Measurements from ENCODE around the gene AKAIN1.
A peak's percentile ranks its signal among the peaks of the same experiment; 100 is the strongest.

AKAIN1 gene, protein sequence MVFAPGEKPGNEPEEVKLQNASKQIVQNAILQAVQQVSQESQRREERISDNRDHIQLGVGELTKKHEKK

DNA sequence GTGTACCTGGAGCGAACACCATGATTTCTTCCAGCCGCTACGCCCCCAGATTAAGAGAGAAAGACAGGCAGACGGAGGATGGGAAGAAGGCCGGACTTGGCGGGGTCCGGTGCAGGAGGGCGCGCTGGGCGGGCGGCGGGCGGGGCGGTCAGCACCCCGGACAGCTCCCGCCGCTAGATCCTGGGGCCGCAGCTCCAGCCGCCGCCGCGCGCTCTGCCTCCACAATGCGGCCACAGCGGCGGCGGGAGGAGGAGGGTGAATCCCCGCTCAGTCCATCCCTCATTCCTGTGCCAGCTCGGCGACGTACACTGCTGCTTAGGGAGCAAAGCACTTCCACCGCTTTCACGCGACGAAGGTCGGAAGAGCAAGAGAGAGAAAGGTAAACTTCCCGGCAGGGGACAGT is at the start of gene AKAIN1:
AKAIN1 (minus strand) TSS at position 226 of the 403 bp plus-strand sequence; CDS start at position 22, 204 bp downstream.
- DNase-seq (ENCODE audit: low spot score): peak; percentile 17
- CTCF ChIA-PET: no interaction called here
- POLR2A ChIA-PET (ENCODE audit: low non-redundant PET): no interaction called here
- no peak within 1 kb of the TSS for H3K27ac ChIP-seq
- TF ChIP-seq, protein P1, sequence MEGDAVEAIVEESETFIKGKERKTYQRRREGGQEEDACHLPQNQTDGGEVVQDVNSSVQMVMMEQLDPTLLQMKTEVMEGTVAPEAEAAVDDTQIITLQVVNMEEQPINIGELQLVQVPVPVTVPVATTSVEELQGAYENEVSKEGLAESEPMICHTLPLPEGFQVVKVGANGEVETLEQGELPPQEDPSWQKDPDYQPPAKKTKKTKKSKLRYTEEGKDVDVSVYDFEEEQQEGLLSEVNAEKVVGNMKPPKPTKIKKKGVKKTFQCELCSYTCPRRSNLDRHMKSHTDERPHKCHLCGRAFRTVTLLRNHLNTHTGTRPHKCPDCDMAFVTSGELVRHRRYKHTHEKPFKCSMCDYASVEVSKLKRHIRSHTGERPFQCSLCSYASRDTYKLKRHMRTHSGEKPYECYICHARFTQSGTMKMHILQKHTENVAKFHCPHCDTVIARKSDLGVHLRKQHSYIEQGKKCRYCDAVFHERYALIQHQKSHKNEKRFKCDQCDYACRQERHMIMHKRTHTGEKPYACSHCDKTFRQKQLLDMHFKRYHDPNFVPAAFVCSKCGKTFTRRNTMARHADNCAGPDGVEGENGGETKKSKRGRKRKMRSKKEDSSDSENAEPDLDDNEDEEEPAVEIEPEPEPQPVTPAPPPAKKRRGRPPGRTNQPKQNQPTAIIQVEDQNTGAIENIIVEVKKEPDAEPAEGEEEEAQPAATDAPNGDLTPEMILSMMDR (conservative IDR thresholded peaks at IDR 0.05; ENCODE audit: low read depth): no peak

DNA sequence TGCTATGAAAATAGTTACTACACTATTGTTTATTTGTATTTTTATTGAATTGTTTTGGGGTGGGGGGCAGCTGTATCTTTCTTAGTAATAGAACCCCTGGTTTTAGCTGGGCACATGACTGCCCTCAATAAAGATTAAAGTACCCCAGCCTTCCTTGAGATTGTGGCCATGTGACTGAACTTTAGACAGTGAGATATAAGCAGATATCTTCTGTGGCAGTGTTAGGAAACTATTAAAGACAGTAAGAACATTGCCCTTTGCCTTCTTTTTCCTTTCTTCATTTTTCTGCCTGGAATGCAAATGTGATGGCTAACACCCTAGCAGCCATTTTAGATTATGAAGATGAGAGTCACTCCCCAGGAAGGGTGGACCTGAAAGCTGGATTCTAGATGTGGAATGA is 47.9 kb upstream of the AKAIN1 start:
- H3K27ac ChIP-seq: no peak overlapping the region
- TF ChIP-seq, protein P1 (conservative IDR thresholded peaks at IDR 0.05; ENCODE audit: low read depth): no peak
- POLR2A ChIA-PET (ENCODE audit: low non-redundant PET): no interaction called here
- no peak for DNase-seq (ENCODE audit: low spot score)
- CTCF ChIA-PET: no interaction called here

DNA sequence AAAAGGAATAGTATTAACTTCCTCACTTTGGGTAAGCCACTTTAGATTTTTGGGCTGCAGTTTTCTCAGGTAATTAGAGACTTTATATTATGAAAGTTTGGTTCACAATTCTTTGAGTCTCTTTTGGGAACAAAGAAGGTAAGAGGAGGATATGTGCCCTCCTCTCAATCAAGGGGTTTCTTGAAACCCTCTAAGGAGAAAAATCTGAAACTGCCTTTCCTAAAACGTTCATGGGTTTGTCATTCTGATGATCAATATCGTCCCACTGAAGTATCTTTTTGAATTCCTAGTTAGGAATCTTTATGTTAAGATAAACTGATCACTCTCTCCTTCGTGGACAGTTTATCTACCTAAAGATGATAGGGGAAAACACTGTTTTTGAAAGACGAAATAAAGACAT is 42.4 kb upstream of the AKAIN1 start:
- H3K27ac ChIP-seq: no peak overlapping the region
- DNase-seq (ENCODE audit: low spot score): no peak
- TF ChIP-seq, protein P1 (conservative IDR thresholded peaks at IDR 0.05; ENCODE audit: low read depth): no peak
- CTCF ChIA-PET: interaction anchor here (0.6 kb wide), 1 partner anchor 126 kb away, joined by 3 read pairs; no protein-coding TSS in a partner anchor
- POLR2A ChIA-PET (ENCODE audit: low non-redundant PET): no interaction called here

DNA sequence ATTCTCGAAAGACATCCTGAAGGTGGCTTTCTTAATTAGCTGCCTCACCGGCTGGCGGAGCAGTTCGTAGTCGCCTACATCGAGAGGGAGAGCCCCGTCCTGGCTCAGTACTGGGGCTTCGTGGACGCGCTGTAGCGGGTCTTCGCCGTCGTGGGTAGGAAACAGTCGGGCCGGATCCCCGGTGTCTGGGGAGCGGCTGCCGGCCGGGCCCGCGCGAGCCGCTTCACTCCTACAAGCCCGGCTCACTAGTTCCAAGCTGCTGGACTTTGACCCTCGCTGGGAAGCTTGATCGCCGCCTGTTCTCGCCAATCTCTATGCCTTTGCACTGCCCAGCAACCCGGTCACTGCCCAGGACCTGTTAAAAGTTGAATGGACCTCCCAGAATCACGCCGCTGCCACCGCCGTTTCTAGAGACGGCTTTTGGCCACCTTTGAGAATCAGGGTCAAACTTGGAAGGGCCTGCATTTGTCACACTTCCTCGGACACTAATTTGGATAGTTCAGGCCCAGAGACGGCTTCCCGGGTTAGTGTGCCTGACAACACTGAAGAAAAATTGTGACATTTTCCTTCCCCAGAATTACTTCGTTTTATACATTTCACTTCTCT is 41.4 kb upstream of the AKAIN1 start:
- H3K27ac ChIP-seq: peak overlapping the region; percentile 99
- POLR2A ChIA-PET (ENCODE audit: low non-redundant PET): interaction anchor here (2.5 kb wide), 1 partner anchor 57 kb away, joined by 18 read pairs; the partner anchor contains the start of gene ZBTB14
- TF ChIP-seq, protein P1 (conservative IDR thresholded peaks at IDR 0.05; ENCODE audit: low read depth): no peak
- DNase-seq (ENCODE audit: low spot score): peak; percentile 33
- CTCF ChIA-PET: interaction anchor here (0.7 kb wide), 1 partner anchor 229 kb away, joined by 3 read pairs; no protein-coding TSS in a partner anchor

DNA sequence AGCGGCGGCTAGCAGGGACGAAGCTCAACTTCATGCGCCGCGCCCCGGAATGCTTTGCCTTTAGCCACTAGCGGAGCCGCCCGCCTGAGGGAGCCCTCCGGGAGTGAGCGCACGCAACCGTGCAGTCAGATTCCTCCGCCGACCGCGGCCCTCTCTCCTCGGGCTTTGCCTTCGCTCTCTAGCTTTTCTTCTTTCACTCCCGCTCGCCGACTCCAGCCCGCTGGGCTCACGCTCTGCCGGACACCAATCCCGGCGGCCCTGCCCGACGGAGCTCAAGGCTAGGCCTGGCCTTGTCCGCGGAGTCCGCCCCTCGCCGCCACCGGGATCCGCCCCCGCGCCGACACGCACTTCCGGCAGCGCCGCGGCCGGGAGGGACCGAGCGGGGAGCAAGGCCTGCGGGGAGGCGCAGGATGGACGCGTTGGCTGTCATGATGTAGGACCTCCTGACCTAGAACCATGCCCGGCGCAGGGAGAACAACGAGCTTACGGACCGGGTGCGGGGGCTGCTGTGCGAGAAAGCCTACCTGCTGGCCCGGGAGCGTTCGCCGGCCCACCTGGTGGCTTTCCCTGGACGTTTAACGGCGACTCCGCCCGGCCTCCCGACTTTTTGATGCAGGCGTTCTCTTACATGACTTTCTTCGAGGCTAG is 40.8 kb upstream of the AKAIN1 start:
- ChIA-PET CTCF (interaction anchor here (0.7 to 0.8 kb wide), 2 partner anchors 57 to 229 kb away, joined by 3 to 4 read pairs; no protein-coding TSS in a partner anchor), POLR2A (ENCODE audit: low non-redundant PET) (interaction anchor here (2.5 kb wide), 1 partner anchor 58 kb away, joined by 18 read pairs; the partner anchor contains the start of gene ZBTB14)
- DNase-seq (ENCODE audit: low spot score): peak; percentile 75
- TF ChIP-seq, protein P1 (conservative IDR thresholded peaks at IDR 0.05; ENCODE audit: low read depth): no peak
- H3K27ac ChIP-seq: peak overlapping the region; percentile 99

DNA sequence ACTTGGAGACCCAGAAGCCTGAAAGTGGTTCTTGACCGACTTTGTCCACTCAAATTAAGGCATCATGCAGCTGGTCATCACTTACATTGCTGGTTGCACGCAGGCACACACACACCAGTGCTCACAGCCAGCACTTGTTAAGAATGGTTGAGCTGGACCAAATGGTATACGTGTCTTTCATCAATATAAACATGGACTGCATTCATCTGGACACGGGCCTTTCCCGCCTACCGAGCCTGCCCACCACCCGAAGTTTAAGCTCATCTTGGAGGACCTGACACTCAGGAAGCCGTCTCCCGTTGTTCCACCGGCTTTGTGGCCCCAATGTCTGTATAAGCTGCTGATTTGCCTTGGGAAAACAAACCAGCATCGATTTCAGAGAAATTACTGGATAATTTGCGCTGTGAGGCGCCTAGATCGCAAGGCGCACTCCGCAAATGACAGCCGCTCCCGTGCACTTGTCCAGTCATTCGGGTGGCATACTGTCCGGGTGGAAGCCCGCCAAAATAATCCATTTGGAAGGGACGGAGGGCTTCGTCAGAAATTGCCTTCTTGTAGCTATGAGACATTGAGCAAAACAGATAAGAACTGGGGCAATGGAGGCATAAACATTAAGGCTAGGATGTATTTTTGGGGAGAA is 40.1 kb upstream of the AKAIN1 start:
- CTCF ChIA-PET: interaction anchor here (0.8 kb wide), 1 partner anchor 58 kb away, joined by 4 read pairs; no protein-coding TSS in a partner anchor
- POLR2A ChIA-PET (ENCODE audit: low non-redundant PET): interaction anchor here (2.5 kb wide), 1 partner anchor 59 kb away, joined by 18 read pairs; the partner anchor contains the start of gene ZBTB14
- DNase-seq (ENCODE audit: low spot score): peak; percentile 30
- TF ChIP-seq, protein P1 (conservative IDR thresholded peaks at IDR 0.05; ENCODE audit: low read depth): no peak
- peak overlapping the region; percentile 99 for H3K27ac ChIP-seq

All from RWPE1 (cell line).